H9 (cell line): ENCODE measurements around the gene CENPP. TPM values are rescaled to one million over a fixed set of nuclear protein-coding genes. Genes with fewer than 3 reads are reported as not detected.

ENCODE experiments used
- DNase-seq: peaks from one replicate; pipeline ENCODE4 v3.0.0-alpha.2; 2017
- H2AFZ ChIP-seq: one replicate; pipeline ENCODE4 v1.6.1; 2013; ENCODE audit warnings: mild to moderate bottlenecking, low read length, control low read depth, moderate library complexity
- H2AK5ac ChIP-seq: 2 replicates; pipeline ENCODE4 v1.6.1; 2013; ENCODE audit warnings: low read length, control low read depth, mixed read lengths; ENCODE audit not compliant: insufficient read length
- H2BK120ac ChIP-seq: one replicate; pipeline ENCODE4 v1.6.1; 2013; ENCODE audit warnings: low read depth, mild to moderate bottlenecking, low read length, control low read depth, inconsistent platforms; ENCODE audit not compliant: poor library complexity, severe bottlenecking
- H2BK12ac ChIP-seq: 2 replicates; pipeline ENCODE4 v1.6.1; 2013; ENCODE audit warnings: low read length, control low read depth, mixed read lengths, low read depth; ENCODE audit not compliant: insufficient read length
- H2BK15ac ChIP-seq: 2 replicates; pipeline ENCODE4 v1.6.1; 2013; ENCODE audit warnings: low read depth, low read length, control low read depth
- H2BK20ac ChIP-seq: one replicate; pipeline ENCODE4 v1.6.1; 2013; ENCODE audit warnings: low read depth, mild to moderate bottlenecking, low read length, control low read depth, inconsistent platforms; ENCODE audit not compliant: poor library complexity, severe bottlenecking
- H2BK5ac ChIP-seq: 2 replicates; pipeline ENCODE4 v1.6.1; 2013; ENCODE audit warnings: low read length, control low read depth, mixed read lengths; ENCODE audit not compliant: insufficient read length
- H3K14ac ChIP-seq: 2 replicates; pipeline ENCODE4 v1.6.1; 2013; ENCODE audit warnings: low read length, control low read depth; ENCODE audit not compliant: insufficient read depth
- H3K18ac ChIP-seq: 2 replicates; pipeline ENCODE4 v1.6.1; 2013; ENCODE audit warnings: low read depth, mild to moderate bottlenecking, mixed read lengths, low read length, control low read depth; ENCODE audit not compliant: insufficient read length
- H3K23ac ChIP-seq: 2 replicates; pipeline ENCODE4 v1.6.1; 2013; ENCODE audit warnings: low read length, control low read depth, mixed read lengths, low read depth; ENCODE audit not compliant: insufficient read length
- H3K23me2 ChIP-seq: 2 replicates; pipeline ENCODE4 v1.6.1; 2013; ENCODE audit warnings: low read depth, mild to moderate bottlenecking, mixed read lengths, low read length, control low read depth; ENCODE audit not compliant: insufficient read length, poor library complexity, severe bottlenecking
- H3K27ac ChIP-seq: 2 replicates; pipeline ENCODE4 v1.5.1; 2013; ENCODE audit warnings: low read length, control low read depth, mixed read lengths, low read depth; ENCODE audit not compliant: insufficient read length
- H3K27me3 ChIP-seq: 2 replicates; pipeline ENCODE4 v1.6.1; 2013; ENCODE audit warnings: low read length, control low read depth, inconsistent platforms; ENCODE audit not compliant: insufficient read depth
- H3K4ac ChIP-seq: 2 replicates; pipeline ENCODE4 v1.6.1; 2013; ENCODE audit warnings: low read depth, mild to moderate bottlenecking, control low read depth, inconsistent platforms, low read length, moderate library complexity
- H3K4me1 ChIP-seq: 2 replicates; pipeline ENCODE4 v1.6.1; 2013; ENCODE audit warnings: low read length, control low read depth, inconsistent platforms; ENCODE audit not compliant: insufficient read depth
- H3K4me2 ChIP-seq: 2 replicates; pipeline ENCODE4 v1.6.1; 2013; ENCODE audit warnings: low read length, control low read depth, mixed read lengths; ENCODE audit not compliant: insufficient read length, insufficient read depth
- H3K56ac ChIP-seq: 2 replicates; pipeline ENCODE4 v1.6.1; 2013; ENCODE audit warnings: low read depth, mild to moderate bottlenecking, mixed read lengths, low read length, control low read depth; ENCODE audit not compliant: insufficient read length
- H3K79me1 ChIP-seq: 2 replicates; pipeline ENCODE4 v1.6.1; 2013; ENCODE audit warnings: low read depth, mild to moderate bottlenecking, moderate library complexity, low read length, control low read depth, inconsistent platforms; ENCODE audit not compliant: insufficient read depth, poor library complexity, severe bottlenecking
- H3K79me2 ChIP-seq: 2 replicates; pipeline ENCODE4 v1.6.1; 2013; ENCODE audit warnings: low read length, control low read depth, inconsistent platforms; ENCODE audit not compliant: insufficient read depth
- H3K9ac ChIP-seq: 2 replicates; pipeline ENCODE4 v1.6.1; 2013; ENCODE audit warnings: low read length, control low read depth, mixed read lengths; ENCODE audit not compliant: insufficient read length; ENCODE audit errors: extremely low read depth
- H3K9me3 ChIP-seq: one replicate; pipeline ENCODE4 v1.6.1; 2013; ENCODE audit warnings: low read depth, low read length, inconsistent platforms; ENCODE audit not compliant: control insufficient read depth
- H3T11ph ChIP-seq: one replicate; pipeline ENCODE4 v1.6.1; 2013; ENCODE audit warnings: mild to moderate bottlenecking, low read length, control low read depth, inconsistent platforms
- H4K20me1 ChIP-seq: one replicate; pipeline ENCODE4 v1.6.1; 2013; ENCODE audit not compliant: control insufficient read depth, insufficient read length, insufficient read depth
- H4K5ac ChIP-seq: 2 replicates; pipeline ENCODE4 v1.6.1; 2013; ENCODE audit warnings: low read depth, mild to moderate bottlenecking, mixed read lengths, low read length, control low read depth; ENCODE audit not compliant: insufficient read length
- H4K8ac ChIP-seq: replicated peaks from 2 replicates; pipeline ENCODE4 v1.6.1; 2013; ENCODE audit warnings: low read length, control low read depth, mixed read lengths, low read depth; ENCODE audit not compliant: insufficient read length
- H4K91ac ChIP-seq: 2 replicates; pipeline ENCODE4 v1.6.1; 2013; ENCODE audit warnings: low read depth, mild to moderate bottlenecking, moderate library complexity, mixed read lengths, low read length, control low read depth; ENCODE audit not compliant: insufficient read length
- H3K27ac Mint-ChIP-seq, 3 experiments: 2 replicates in 2 of 3; 3 replicates in 1 of 3; pipeline ENCODE4 v1.8.0; 2020 to 2021; ENCODE audit warnings: mixed read lengths in 3 of 3, mild to moderate bottlenecking in 1 of 3, moderate library complexity in 1 of 3
- H3K27me3 Mint-ChIP-seq: 2 replicates; pipeline ENCODE4 v1.8.0; 2021; ENCODE audit warnings: low read depth, mild to moderate bottlenecking, moderate library complexity, mixed read lengths
- H3K36me3 Mint-ChIP-seq, 3 experiments: 2 replicates in 2 of 3; 3 replicates in 1 of 3; pipeline ENCODE4 v1.8.0; 2020 to 2021; ENCODE audit warnings: low read depth in 3 of 3, mixed read lengths in 3 of 3; ENCODE audit not compliant: insufficient read depth in 1 of 3
- H3K4me1 Mint-ChIP-seq, 2 experiments: 2 replicates each; pipeline ENCODE4 v1.8.0; 2020; ENCODE audit warnings: mixed read lengths in 2 of 2
- H3K4me3 Mint-ChIP-seq, 2 experiments: 2 replicates in 1 of 2; 3 replicates in 1 of 2; pipeline ENCODE4 v1.8.0; 2020 to 2021; ENCODE audit warnings: mild to moderate bottlenecking in 2 of 2, mixed read lengths in 2 of 2, moderate library complexity in 1 of 2
- H3K9me3 Mint-ChIP-seq, 2 experiments: 2 replicates in 1 of 2; 3 replicates in 1 of 2; pipeline ENCODE4 v1.8.0; 2020; ENCODE audit warnings: mild to moderate bottlenecking in 2 of 2, mixed read lengths in 2 of 2, moderate library complexity in 1 of 2
- WGBS: extraction: QIAGEN DNeasy Blood & Tissue Kit; methylation state at CpG from one replicate; pipeline ENCODE4 v1.1.7; 2013; ENCODE audit warnings: missing lambda C conversion rate, low lambda C conversion rate, mixed read lengths; ENCODE audit not compliant: insufficient read length; ENCODE audit errors: extremely low coverage; 5-methylcytosine and 5-hydroxymethylcytosine counted together
- total RNA-seq: library from RNA; stranded (reverse); gene quantifications from 2 replicates; pipeline ENCODE4 v1.2.1, GENCODE V29; 2021
- TF ChIP-seq, protein P1 (sequence below): fragments of 200-600 bp; sonication (generic); conservative IDR thresholded peaks from 3 replicates; pipeline ENCODE4 v1.8.0; 2021; ENCODE audit warnings: antibody characterized with exemption, mild to moderate bottlenecking

Gene CENPP
- total RNA-seq, 1 experiment from 2014 or later, result 9.1 TPM

DNA sequence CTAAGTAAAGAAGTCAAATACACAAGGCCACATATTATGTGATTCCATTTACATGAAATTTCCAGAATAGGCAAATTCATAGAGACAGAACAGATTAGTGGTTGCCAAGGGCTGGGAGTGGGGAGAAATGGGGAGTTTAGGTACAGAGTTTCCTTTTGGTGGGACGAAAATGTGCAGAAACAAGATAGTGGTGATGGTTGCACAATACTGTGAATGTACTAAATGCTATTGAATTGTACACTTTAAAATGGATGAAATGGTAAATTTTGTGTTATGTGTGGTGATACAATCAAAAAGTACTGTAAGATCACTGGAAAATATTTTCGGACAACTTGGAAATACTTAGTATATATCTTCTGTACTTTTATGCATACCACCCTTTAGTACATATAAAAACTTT lies 195.1 kb downstream of the CENPP start:
- Mint-ChIP-seq H3K9me3 (no peaks in the 10 kb centered on the region), H3K27ac (no peak overlapping the region), H3K4me3 (no peak overlapping the region), H3K4me1 (peaks cover 15 to 16% of the 10 kb centered on the region in 2 experiments), H3K36me3 (no peaks in the 10 kb centered on the region; a peak in 1 of 7 replicates), H3K27me3 (no peaks in the 10 kb centered on the region)
- TF ChIP-seq, protein P1, sequence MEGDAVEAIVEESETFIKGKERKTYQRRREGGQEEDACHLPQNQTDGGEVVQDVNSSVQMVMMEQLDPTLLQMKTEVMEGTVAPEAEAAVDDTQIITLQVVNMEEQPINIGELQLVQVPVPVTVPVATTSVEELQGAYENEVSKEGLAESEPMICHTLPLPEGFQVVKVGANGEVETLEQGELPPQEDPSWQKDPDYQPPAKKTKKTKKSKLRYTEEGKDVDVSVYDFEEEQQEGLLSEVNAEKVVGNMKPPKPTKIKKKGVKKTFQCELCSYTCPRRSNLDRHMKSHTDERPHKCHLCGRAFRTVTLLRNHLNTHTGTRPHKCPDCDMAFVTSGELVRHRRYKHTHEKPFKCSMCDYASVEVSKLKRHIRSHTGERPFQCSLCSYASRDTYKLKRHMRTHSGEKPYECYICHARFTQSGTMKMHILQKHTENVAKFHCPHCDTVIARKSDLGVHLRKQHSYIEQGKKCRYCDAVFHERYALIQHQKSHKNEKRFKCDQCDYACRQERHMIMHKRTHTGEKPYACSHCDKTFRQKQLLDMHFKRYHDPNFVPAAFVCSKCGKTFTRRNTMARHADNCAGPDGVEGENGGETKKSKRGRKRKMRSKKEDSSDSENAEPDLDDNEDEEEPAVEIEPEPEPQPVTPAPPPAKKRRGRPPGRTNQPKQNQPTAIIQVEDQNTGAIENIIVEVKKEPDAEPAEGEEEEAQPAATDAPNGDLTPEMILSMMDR, result no peak
- Histone ChIP-seq H4K8ac (no peak overlapping the region), H4K20me1 (no peaks in the 10 kb centered on the region), H3K23me2 (no peaks in the 10 kb centered on the region), H3K23ac (no peak overlapping the region), H3K4ac (no peak overlapping the region), H2AK5ac (no peak overlapping the region), H2BK15ac (no peak overlapping the region), H3K18ac (no peak overlapping the region), H2BK12ac (no peak overlapping the region), H3T11ph (no peak overlapping the region), H3K27ac (no peak overlapping the region), H3K4me2 (no peak overlapping the region), H2BK20ac (no peak overlapping the region), H2BK5ac (no peak overlapping the region), H3K79me1 (no peaks in the 10 kb centered on the region), H4K91ac (no peak overlapping the region), H3K4me1 (peaks cover 4% of the 10 kb centered on the region; the same call in 1 of the 2 replicates), H3K14ac (no peak overlapping the region), H3K9ac (no peak overlapping the region), H3K9me3 (no peaks in the 10 kb centered on the region), H3K79me2 (no peaks in the 10 kb centered on the region), H4K5ac (no peak overlapping the region), H2AFZ (no peak overlapping the region), H3K56ac (no peak overlapping the region), H2BK120ac (no peak overlapping the region), H3K27me3 (no peaks in the 10 kb centered on the region)
- DNase-seq, result no peak
- no CpG with 5 or more reads among the region's 2 CpGs for WGBS
